ACHN (cell line): ENCODE data around the gene FAT1.
A peak's percentile ranks its signal among the peaks of the same experiment; 100 is the strongest.

Experiments
- DNase-seq: peaks from one replicate; pipeline ENCODE4 v3.0.0-alpha.2; 2015
- in situ Hi-C: cut with HindIII; loops from 2 replicates; pipeline ENCODE4 v1.10.0; 2017; ENCODE audit warnings: low sequenced_read_pairs, low pct_ligation_motif_present, low pct_unique_long_range_greater_than_20kb

FAT1 gene

GRCh38 chr4:186569533-186570192, 154.0 kb downstream of the FAT1 start:
- no peak for DNase-seq
- in situ Hi-C loops, result no loop called here

GRCh38 chr4:186566068-186566467, 157.6 kb downstream of the FAT1 start:
- in situ Hi-C loops, result no loop called here
- no peak for DNase-seq

- in situ Hi-C loops, result no loop called here
- no peak for DNase-seq
Observed at GRCh38 chr4:186563761-186564160, 159.9 kb downstream of the FAT1 start.

- DNase-seq, result no peak
- in situ Hi-C loops, result no loop called here
Observed at GRCh38 chr4:186561748-186562147, 161.9 kb downstream of the FAT1 start.

- in situ Hi-C loops, result no loop called here
- DNase-seq, result no peak
Observed at GRCh38 chr4:186560647-186561046, 163.0 kb downstream of the FAT1 start.

GRCh38 chr4:186557486-186557885, 166.2 kb downstream of the FAT1 start:
- peak; percentile 47 for DNase-seq
- in situ Hi-C loops, result no loop called here

GRCh38 chr4:186557061-186557460, 166.6 kb downstream of the FAT1 start:
- no peak for DNase-seq
- in situ Hi-C loops, result no loop called here

GRCh38 chr4:186554914-186555827, 168.5 kb downstream of the FAT1 start, which contains the start of gene MTNR1A:
TSS of gene MTNR1A (minus strand) at chr4:186555567. CDS start at chr4:186555365, 202 bp downstream.
- no peak for DNase-seq

GRCh38 chr4:186554539-186554913, 169.1 kb downstream of the FAT1 start:
- in situ Hi-C loops, result no loop called here
- DNase-seq, result peak; percentile 39

More at GRCh38 chr4:186554914-186555827, 168.5 kb downstream of the FAT1 start, which contains the start of gene MTNR1A:
- in situ Hi-C loops, result no loop called here

GRCh38 chr4:186553717-186554116, 169.9 kb downstream of the FAT1 start:
- DNase-seq, result no peak
- in situ Hi-C loops, result no loop called here

- in situ Hi-C loops, result no loop called here
- no peak for DNase-seq
Observed at GRCh38 chr4:186551849-186552248, 171.8 kb downstream of the FAT1 start.

- in situ Hi-C loops, result no loop called here
- no peak for DNase-seq
Observed at GRCh38 chr4:186545436-186545835, 178.2 kb downstream of the FAT1 start.

- DNase-seq, result no peak
- in situ Hi-C loops, result no loop called here
Observed at GRCh38 chr4:186543206-186543605, 180.4 kb downstream of the FAT1 start.

GRCh38 chr4:186541801-186542200, 181.9 kb downstream of the FAT1 start:
- DNase-seq, result no peak
- in situ Hi-C loops, result no loop called here

GRCh38 chr4:186537843-186538521, 185.7 kb downstream of the FAT1 start:
- DNase-seq, result no peak
- in situ Hi-C loops, result no loop called here
